ENCODE results near the gene SYNDIG1L.
A peak's percentile ranks its signal among the peaks of the same experiment; 100 is the strongest.

Gene SYNDIG1L

GRCh38 chr14:74468513-74468912 lies 42.5 kb upstream of the SYNDIG1L start:
- TF ChIP-seq CTCF (IDR thresholded peaks at IDR 0.05; ENCODE audit: low read depth, low read length) (no peak), MAX (IDR thresholded peaks at IDR 0.05; ENCODE audit: low read depth, low read length) (no peak), MYC (IDR thresholded peaks at IDR 0.05; ENCODE audit: low read depth, low read length) (no peak), POLR2A (IDR thresholded peaks at IDR 0.05; ENCODE audit: extremely low read depth, insufficient read length) (no peak)
- DNase-seq (ENCODE audit: low read depth), result no peak
- H3K4me3 ChIP-seq (ENCODE audit: low read depth, low read length), result no peak overlapping the region

DNA sequence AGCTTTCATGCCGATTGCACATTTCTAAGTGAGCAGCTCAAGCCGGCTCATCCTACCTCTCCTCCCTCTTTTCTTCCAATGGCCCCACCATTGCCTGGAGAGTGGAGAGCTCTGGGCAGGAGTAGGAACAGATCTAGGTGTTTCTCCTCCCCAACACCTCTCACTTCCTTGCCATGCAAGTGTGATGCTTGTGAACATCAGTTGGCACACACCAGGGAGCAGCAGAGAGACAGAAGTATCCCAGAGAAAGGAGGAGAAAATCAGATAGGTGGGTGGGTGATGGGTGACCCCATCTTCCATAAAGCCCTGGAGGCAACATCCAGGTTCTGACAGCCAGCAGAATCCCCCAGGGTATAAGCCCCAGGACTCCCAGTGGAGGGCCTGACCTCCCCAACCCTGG lies 39.3 kb upstream of the SYNDIG1L start:
- TF ChIP-seq POLR2A (IDR thresholded peaks at IDR 0.05; ENCODE audit: extremely low read depth, insufficient read length), result no peak
- no peak for TF ChIP-seq MAX (IDR thresholded peaks at IDR 0.05; ENCODE audit: low read depth, low read length)
- no peak for DNase-seq (ENCODE audit: low read depth)
- H3K4me3 ChIP-seq (ENCODE audit: low read depth, low read length), result no peak overlapping the region

DNA sequence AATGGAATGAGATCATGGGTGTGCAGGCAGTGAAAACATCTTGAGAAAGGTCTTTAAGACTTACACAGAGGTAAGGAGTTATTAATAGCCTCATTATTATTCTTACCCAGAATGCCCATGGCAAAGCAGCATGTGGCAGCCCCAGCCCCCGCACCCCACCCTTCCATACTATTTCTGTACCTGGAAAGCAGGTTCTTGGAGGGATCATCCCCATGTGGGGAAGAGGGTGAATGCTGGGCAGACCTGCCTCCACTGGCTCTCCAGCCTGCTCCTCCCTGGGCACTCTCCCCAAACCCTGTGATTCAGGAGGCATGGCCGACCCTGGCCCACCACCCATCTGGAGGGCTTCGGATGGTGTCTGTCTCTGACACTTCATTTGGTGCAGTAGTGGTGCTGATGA lies 38.8 kb upstream of the SYNDIG1L start:
- TF ChIP-seq MYC (IDR thresholded peaks at IDR 0.05; ENCODE audit: low read depth, low read length) (no peak), POLR2A (IDR thresholded peaks at IDR 0.05; ENCODE audit: extremely low read depth, insufficient read length) (no peak), CTCF (IDR thresholded peaks at IDR 0.05; ENCODE audit: low read depth, low read length) (no peak), MAX (IDR thresholded peaks at IDR 0.05; ENCODE audit: low read depth, low read length) (no peak)
- no peak overlapping the region for H3K4me3 ChIP-seq (ENCODE audit: low read depth, low read length)
- DNase-seq (ENCODE audit: low read depth), result no peak

- H3K4me3 ChIP-seq (ENCODE audit: low read depth, low read length), result no peak overlapping the region
- DNase-seq (ENCODE audit: low read depth), result no peak
- TF ChIP-seq POLR2A (IDR thresholded peaks at IDR 0.05; ENCODE audit: extremely low read depth, insufficient read length) (no peak), MYC (IDR thresholded peaks at IDR 0.05; ENCODE audit: low read depth, low read length) (no peak)
Measured at GRCh38 chr14:74463697-74464096, 37.7 kb upstream of the SYNDIG1L start.

GRCh38 chr14:74462993-74463392 lies 37.0 kb upstream of the SYNDIG1L start:
- TF ChIP-seq MAX (IDR thresholded peaks at IDR 0.05; ENCODE audit: low read depth, low read length) (no peak), POLR2A (IDR thresholded peaks at IDR 0.05; ENCODE audit: extremely low read depth, insufficient read length) (no peak), MYC (IDR thresholded peaks at IDR 0.05; ENCODE audit: low read depth, low read length) (no peak), CTCF (IDR thresholded peaks at IDR 0.05; ENCODE audit: low read depth, low read length) (no peak)
- no peak for DNase-seq (ENCODE audit: low read depth)
- no peak overlapping the region for H3K4me3 ChIP-seq (ENCODE audit: low read depth, low read length)

DNA sequence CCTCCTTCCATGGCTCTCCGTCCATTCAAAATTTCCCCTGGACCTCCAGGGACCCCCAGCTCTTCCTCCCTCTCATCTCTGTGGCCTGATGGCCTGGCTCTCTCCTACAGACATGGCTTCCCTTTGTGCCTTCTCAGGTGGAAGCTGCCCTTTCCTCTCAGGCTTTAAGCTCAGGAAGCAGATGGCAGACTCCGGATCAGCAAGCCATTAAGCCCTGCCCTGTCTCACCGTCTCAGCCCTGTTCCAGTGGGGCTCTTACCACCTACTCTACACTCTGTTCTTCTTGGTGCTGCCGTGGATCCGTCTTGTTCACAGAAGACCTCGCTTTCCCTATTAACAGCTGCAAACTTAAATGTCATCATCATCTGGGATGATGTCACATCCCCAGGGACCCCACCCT lies 34.0 kb upstream of the SYNDIG1L start:
- no peak for TF ChIP-seq CTCF (IDR thresholded peaks at IDR 0.05; ENCODE audit: low read depth, low read length)
- no peak overlapping the region for H3K4me3 ChIP-seq (ENCODE audit: low read depth, low read length)
- no peak for DNase-seq (ENCODE audit: low read depth)

GRCh38 chr14:74459289-74459946 lies 33.4 kb upstream of the SYNDIG1L start:
- H3K4me3 ChIP-seq (ENCODE audit: low read depth, low read length), result no peak overlapping the region
- TF ChIP-seq CTCF (IDR thresholded peaks at IDR 0.05; ENCODE audit: low read depth, low read length) (peak; percentile 72), MAX (IDR thresholded peaks at IDR 0.05; ENCODE audit: low read depth, low read length) (no peak)
- DNase-seq (ENCODE audit: low read depth), result peak; percentile 48

Measured in NB4 (cell line).